ENCODE data around the gene DALRD3.

GRCh38 chr3:48997102-48997635, 21.2 kb downstream of the DALRD3 start:
- TF ChIP-seq, protein P1, sequence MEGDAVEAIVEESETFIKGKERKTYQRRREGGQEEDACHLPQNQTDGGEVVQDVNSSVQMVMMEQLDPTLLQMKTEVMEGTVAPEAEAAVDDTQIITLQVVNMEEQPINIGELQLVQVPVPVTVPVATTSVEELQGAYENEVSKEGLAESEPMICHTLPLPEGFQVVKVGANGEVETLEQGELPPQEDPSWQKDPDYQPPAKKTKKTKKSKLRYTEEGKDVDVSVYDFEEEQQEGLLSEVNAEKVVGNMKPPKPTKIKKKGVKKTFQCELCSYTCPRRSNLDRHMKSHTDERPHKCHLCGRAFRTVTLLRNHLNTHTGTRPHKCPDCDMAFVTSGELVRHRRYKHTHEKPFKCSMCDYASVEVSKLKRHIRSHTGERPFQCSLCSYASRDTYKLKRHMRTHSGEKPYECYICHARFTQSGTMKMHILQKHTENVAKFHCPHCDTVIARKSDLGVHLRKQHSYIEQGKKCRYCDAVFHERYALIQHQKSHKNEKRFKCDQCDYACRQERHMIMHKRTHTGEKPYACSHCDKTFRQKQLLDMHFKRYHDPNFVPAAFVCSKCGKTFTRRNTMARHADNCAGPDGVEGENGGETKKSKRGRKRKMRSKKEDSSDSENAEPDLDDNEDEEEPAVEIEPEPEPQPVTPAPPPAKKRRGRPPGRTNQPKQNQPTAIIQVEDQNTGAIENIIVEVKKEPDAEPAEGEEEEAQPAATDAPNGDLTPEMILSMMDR (IDR thresholded peaks at IDR 0.05; ENCODE audit: low read depth, low read length), result no peak
- TF ChIP-seq EZH2phosphoT487 (IDR thresholded peaks at IDR 0.05; ENCODE audit: low read depth), result no peak

All from OCI-LY3 (cell line).